HG02798 (cell line): ENCODE results near the gene TSPAN13.
A peak's percentile ranks its signal among the peaks of the same experiment; 100 is the strongest.

Source experiments
- ATAC-seq: cut with Tn5 transposase; IDR thresholded peaks from one replicate; pipeline ENCODE4 v1.9.1; 2021; ENCODE audit warnings: mild to moderate bottlenecking; ENCODE audit not compliant: unreplicated experiment, poor library complexity

Gene TSPAN13

GRCh38 chr7:16773884-16774283 is 20.3 kb downstream of the TSPAN13 start:
- no peak for ATAC-seq

- ATAC-seq = no peak
Observed at GRCh38 chr7:16774294-16774693, 20.7 kb downstream of the TSPAN13 start.

- no peak for ATAC-seq
Observed at GRCh38 chr7:16774986-16775385, 21.4 kb downstream of the TSPAN13 start.

GRCh38 chr7:16776053-16776452 is 22.5 kb downstream of the TSPAN13 start:
- no peak for ATAC-seq

GRCh38 chr7:16778476-16778875 is 24.9 kb downstream of the TSPAN13 start:
- ATAC-seq = no peak

- ATAC-seq = no peak
Observed at GRCh38 chr7:16779051-16779450, 25.5 kb downstream of the TSPAN13 start.

- no peak for ATAC-seq
Observed at GRCh38 chr7:16780596-16780995, 27.0 kb downstream of the TSPAN13 start.

- ATAC-seq = no peak
Observed at GRCh38 chr7:16785321-16785720, 31.8 kb downstream of the TSPAN13 start.

GRCh38 chr7:16785846-16786245 is 32.3 kb downstream of the TSPAN13 start:
- no peak for ATAC-seq

GRCh38 chr7:16786257-16786656 is 32.7 kb downstream of the TSPAN13 start:
- no peak for ATAC-seq

GRCh38 chr7:16787127-16787526 is 33.6 kb downstream of the TSPAN13 start:
- no peak for ATAC-seq

GRCh38 chr7:16791071-16791470 is 37.5 kb downstream of the TSPAN13 start:
- ATAC-seq = no peak

- no peak for ATAC-seq
Observed at GRCh38 chr7:16791905-16792698, 38.5 kb downstream of the TSPAN13 start.

- no peak for ATAC-seq
Observed at GRCh38 chr7:16794986-16795385, 41.4 kb downstream of the TSPAN13 start.

- ATAC-seq = no peak
Observed at GRCh38 chr7:16795624-16796023, 42.1 kb downstream of the TSPAN13 start.

GRCh38 chr7:16801111-16801542 is 47.6 kb downstream of the TSPAN13 start:
- ATAC-seq = peak; percentile 70

GRCh38 chr7:16801579-16801978 is 48.0 kb downstream of the TSPAN13 start:
- ATAC-seq = no peak

- no peak for ATAC-seq
Observed at GRCh38 chr7:16803125-16803524, 49.6 kb downstream of the TSPAN13 start.

GRCh38 chr7:16803881-16804673 is 50.5 kb downstream of the TSPAN13 start:
- no peak for ATAC-seq

GRCh38 chr7:16804674-16805439 is 51.3 kb downstream of the TSPAN13 start, which contains the start of gene AGR2:
Gene AGR2, minus strand, starts transcription at chr7:16804999. Its CDS starts 3,203 bp downstream, at chr7:16801796.
- no peak for ATAC-seq

- no peak for ATAC-seq
Observed at GRCh38 chr7:16805441-16805840, 51.9 kb downstream of the TSPAN13 start.
